ENCODE results near the gene IMPG2. TPM values are rescaled to one million over a fixed set of nuclear protein-coding genes. Genes with fewer than 3 reads are reported as not detected.

The IMPG2 gene
- total RNA-seq, 1 experiment from 2014 or later = 0.18 TPM

DNA sequence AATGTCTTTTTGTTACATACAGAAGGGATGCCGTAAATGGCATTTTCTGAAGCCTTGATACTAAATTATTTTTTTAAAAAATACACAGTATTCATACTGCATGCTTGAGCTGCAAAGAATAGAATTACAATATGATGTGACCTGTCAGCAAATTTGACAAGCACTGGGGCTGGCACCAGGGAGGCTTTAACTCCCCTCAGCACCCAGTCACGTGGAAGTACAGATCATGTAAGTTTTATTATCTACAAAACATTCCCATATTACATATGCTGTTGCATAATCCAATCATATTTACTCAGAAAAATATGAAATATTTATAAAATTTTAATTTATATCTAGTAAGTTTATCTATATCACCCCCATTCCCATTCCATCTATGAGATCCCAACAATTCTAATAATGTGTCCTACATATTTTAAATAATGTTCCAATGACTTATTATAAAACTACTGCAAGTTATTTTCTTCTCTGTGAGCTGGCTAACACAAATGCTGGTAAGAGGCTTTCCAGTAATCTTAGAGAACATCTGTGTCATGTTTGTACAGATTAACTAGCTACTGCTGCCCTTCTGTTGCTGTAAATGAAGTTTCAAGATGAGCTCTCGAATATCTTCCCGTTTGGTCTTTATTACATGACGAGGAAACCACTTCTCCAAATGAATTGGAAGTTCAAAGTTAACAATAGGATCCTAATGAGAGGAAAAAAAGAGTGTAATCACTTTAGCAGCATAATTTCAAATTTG is 5.2 kb upstream of the IMPG2 start:
- H3F3A ChIP-seq (ENCODE audit: low read length, unreplicated experiment) = no peaks in the 10 kb centered on the region
- H3K4me1 ChIP-seq (ENCODE audit: insufficient read depth, low read length) = no peaks in the 10 kb centered on the region
- H3K9ac ChIP-seq (ENCODE audit: low read length) = no peak overlapping the region
- no peaks in the 10 kb centered on the region for H3K9me2 ChIP-seq (replicated peaks; ENCODE audit: low read length)
- H3K4me2 ChIP-seq (ENCODE audit: low read length) = no peak overlapping the region
- H3K27ac ChIP-seq (ENCODE audit: low read length) = no peak overlapping the region
- no peaks in the 10 kb centered on the region for H3K9me3 ChIP-seq (ENCODE audit: low read length)
- DNase-seq = no peak
- H3K79me2 ChIP-seq (ENCODE audit: low read length) = no peaks in the 10 kb centered on the region
- H3K4me3 ChIP-seq (ENCODE audit: low read length) = no peak overlapping the region
- TF ChIP-seq EZH2phosphoT487 (IDR thresholded peaks at IDR 0.05; ENCODE audit: borderline replicate concordance, low read length) = no peak
- TF ChIP-seq EZH2 (IDR thresholded peaks at IDR 0.05; ENCODE audit: low read length, unreplicated experiment) = no peak
- ChIA-PET POLR2A (ENCODE audit: unreplicated experiment) (interaction anchor here (0.6 kb wide), 1 partner anchor 1508 kb away, joined by 3 read pairs; the partner anchor contains the start of gene CMSS1), CTCF (no interaction called here)
- H3K27me3 ChIP-seq (ENCODE audit: low read length) = no peaks in the 10 kb centered on the region
- no peaks in the 10 kb centered on the region for H3K36me3 ChIP-seq (ENCODE audit: low read depth, low read length)
- H4K20me1 ChIP-seq (ENCODE audit: low read length) = no peaks in the 10 kb centered on the region
- no TSS peak for BruUV-seq (replicated peaks)
- intact Hi-C loops (cut with micrococcal nuclease) = no loop called here
- ATAC-seq = no peak
- no peak overlapping the region for H2AFZ ChIP-seq (ENCODE audit: low read length)

DNA sequence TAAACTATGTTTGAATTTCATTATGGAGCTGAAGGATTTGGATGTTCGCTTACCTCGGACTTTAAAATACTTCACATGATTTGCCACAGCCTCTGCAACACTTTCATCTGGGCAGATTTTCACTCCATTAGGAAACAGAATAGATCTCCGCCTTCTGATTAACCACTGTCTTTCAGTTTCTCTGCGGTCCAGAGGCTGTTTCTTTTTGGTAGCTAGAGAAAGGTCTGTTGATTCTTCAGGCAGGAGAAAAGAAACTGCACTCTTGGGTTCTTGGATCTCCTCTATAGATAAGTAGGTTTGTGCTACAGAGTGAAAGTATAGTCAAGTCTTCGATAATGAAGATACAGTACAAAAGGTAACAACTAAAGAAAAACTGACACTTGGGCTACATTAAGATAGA is 844 bp downstream of the IMPG2 start:
- Histone ChIP-seq H4K20me1 (ENCODE audit: low read length) (no peaks in the 10 kb centered on the region), H3K27me3 (ENCODE audit: low read length) (no peaks in the 10 kb centered on the region), H3K27ac (ENCODE audit: low read length) (no peak overlapping the region), H3K9me2 (replicated peaks; ENCODE audit: low read length) (no peaks in the 10 kb centered on the region), H3F3A (ENCODE audit: low read length, unreplicated experiment) (no peaks in the 10 kb centered on the region), H3K4me2 (ENCODE audit: low read length) (no peak overlapping the region), H3K4me3 (ENCODE audit: low read length) (no peak overlapping the region), H3K4me1 (ENCODE audit: insufficient read depth, low read length) (no peaks in the 10 kb centered on the region), H2AFZ (ENCODE audit: low read length) (no peak overlapping the region), H3K9ac (ENCODE audit: low read length) (no peak overlapping the region), H3K9me3 (ENCODE audit: low read length) (no peaks in the 10 kb centered on the region), H3K79me2 (ENCODE audit: low read length) (no peaks in the 10 kb centered on the region), H3K36me3 (ENCODE audit: low read depth, low read length) (no peaks in the 10 kb centered on the region)
- ChIA-PET CTCF (no interaction called here), POLR2A (ENCODE audit: unreplicated experiment) (no interaction called here)
- intact Hi-C loops (cut with micrococcal nuclease) = no loop called here
- ATAC-seq = no peak
- TF ChIP-seq, protein P1, sequence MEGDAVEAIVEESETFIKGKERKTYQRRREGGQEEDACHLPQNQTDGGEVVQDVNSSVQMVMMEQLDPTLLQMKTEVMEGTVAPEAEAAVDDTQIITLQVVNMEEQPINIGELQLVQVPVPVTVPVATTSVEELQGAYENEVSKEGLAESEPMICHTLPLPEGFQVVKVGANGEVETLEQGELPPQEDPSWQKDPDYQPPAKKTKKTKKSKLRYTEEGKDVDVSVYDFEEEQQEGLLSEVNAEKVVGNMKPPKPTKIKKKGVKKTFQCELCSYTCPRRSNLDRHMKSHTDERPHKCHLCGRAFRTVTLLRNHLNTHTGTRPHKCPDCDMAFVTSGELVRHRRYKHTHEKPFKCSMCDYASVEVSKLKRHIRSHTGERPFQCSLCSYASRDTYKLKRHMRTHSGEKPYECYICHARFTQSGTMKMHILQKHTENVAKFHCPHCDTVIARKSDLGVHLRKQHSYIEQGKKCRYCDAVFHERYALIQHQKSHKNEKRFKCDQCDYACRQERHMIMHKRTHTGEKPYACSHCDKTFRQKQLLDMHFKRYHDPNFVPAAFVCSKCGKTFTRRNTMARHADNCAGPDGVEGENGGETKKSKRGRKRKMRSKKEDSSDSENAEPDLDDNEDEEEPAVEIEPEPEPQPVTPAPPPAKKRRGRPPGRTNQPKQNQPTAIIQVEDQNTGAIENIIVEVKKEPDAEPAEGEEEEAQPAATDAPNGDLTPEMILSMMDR (conservative IDR thresholded peaks at IDR 0.05; ENCODE audit: low read depth, low read length) = no peak
- TF ChIP-seq EZH2phosphoT487 (IDR thresholded peaks at IDR 0.05; ENCODE audit: borderline replicate concordance, low read length) (no peak), EZH2 (IDR thresholded peaks at IDR 0.05; ENCODE audit: low read length, unreplicated experiment) (no peak)
- no peak for DNase-seq
- BruUV-seq (replicated peaks) = no TSS peak

DNA sequence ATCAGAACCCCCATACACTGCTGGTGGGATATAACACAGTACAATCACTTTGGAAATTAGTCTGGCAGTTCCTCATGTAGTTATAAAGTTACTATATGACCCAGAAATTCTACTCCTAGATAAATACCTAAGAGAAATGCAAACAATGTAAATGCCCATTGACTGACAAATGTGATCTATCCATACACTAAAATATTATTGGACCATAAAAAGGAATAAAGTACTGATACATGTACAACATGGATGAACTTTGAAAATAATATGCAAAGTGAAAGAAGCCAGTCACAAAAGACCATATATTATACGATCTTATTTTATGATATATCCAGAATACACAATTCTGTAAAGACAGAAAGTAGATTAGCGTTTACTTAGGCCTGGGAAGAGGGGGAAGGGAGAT is 7.8 kb downstream of the IMPG2 start:
- Histone ChIP-seq H3K27me3 (ENCODE audit: low read length) (no peaks in the 10 kb centered on the region), H3F3A (ENCODE audit: low read length, unreplicated experiment) (no peaks in the 10 kb centered on the region), H2AFZ (ENCODE audit: low read length) (no peak overlapping the region), H3K79me2 (ENCODE audit: low read length) (no peaks in the 10 kb centered on the region), H4K20me1 (ENCODE audit: low read length) (no peaks in the 10 kb centered on the region), H3K4me1 (ENCODE audit: insufficient read depth, low read length) (peaks cover 14% of the 10 kb centered on the region), H3K9me2 (replicated peaks; ENCODE audit: low read length) (no peaks in the 10 kb centered on the region), H3K9me3 (ENCODE audit: low read length) (no peaks in the 10 kb centered on the region), H3K27ac (ENCODE audit: low read length) (no peak overlapping the region), H3K4me2 (ENCODE audit: low read length) (no peak overlapping the region), H3K4me3 (ENCODE audit: low read length) (no peak overlapping the region), H3K9ac (ENCODE audit: low read length) (no peak overlapping the region), H3K36me3 (ENCODE audit: low read depth, low read length) (no peaks in the 10 kb centered on the region)
- DNase-seq (no peak), ATAC-seq (no peak)
- no TSS peak for BruUV-seq (replicated peaks)
- TF ChIP-seq EZH2phosphoT487 (IDR thresholded peaks at IDR 0.05; ENCODE audit: borderline replicate concordance, low read length) (no peak), EZH2 (IDR thresholded peaks at IDR 0.05; ENCODE audit: low read length, unreplicated experiment) (no peak)
- TF ChIP-seq, protein P1 (conservative IDR thresholded peaks at IDR 0.05; ENCODE audit: low read depth, low read length) = no peak
- POLR2A ChIA-PET (ENCODE audit: unreplicated experiment) = no interaction called here
- CTCF ChIA-PET = no interaction called here
- intact Hi-C loops (cut with micrococcal nuclease) = loop anchor here (5.0 kb wide), 2 partner anchors 70 to 230 kb away; no protein-coding TSS in a partner anchor
